ENCODE measurements around the gene MCM3.

MCM3 gene

GRCh38 chr6:52233975-52234823 is 50.3 kb downstream of the MCM3 start:
- no peak for DNase-seq (ENCODE audit: low spot score)
- no peaks in the 10 kb centered on the region for H3K9me3 ChIP-seq (ENCODE audit: severe bottlenecking)
- no peak overlapping the region for H3K4me3 ChIP-seq (ENCODE audit: severe bottlenecking)
- ATAC-seq (ENCODE audit: low read depth): peak; percentile 99
- H3K36me3 ChIP-seq (ENCODE audit: low read depth): no peaks in the 10 kb centered on the region
- peaks cover 3% of the 10 kb centered on the region for H3K27me3 ChIP-seq (ENCODE audit: insufficient read depth, poor library complexity, severe bottlenecking)
- no peaks in the 10 kb centered on the region for H3K4me1 ChIP-seq (ENCODE audit: insufficient read depth, poor library complexity, severe bottlenecking)
- H3K27ac ChIP-seq (ENCODE audit: poor library complexity, severe bottlenecking): no peak overlapping the region
- TF ChIP-seq, protein P1, sequence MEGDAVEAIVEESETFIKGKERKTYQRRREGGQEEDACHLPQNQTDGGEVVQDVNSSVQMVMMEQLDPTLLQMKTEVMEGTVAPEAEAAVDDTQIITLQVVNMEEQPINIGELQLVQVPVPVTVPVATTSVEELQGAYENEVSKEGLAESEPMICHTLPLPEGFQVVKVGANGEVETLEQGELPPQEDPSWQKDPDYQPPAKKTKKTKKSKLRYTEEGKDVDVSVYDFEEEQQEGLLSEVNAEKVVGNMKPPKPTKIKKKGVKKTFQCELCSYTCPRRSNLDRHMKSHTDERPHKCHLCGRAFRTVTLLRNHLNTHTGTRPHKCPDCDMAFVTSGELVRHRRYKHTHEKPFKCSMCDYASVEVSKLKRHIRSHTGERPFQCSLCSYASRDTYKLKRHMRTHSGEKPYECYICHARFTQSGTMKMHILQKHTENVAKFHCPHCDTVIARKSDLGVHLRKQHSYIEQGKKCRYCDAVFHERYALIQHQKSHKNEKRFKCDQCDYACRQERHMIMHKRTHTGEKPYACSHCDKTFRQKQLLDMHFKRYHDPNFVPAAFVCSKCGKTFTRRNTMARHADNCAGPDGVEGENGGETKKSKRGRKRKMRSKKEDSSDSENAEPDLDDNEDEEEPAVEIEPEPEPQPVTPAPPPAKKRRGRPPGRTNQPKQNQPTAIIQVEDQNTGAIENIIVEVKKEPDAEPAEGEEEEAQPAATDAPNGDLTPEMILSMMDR (IDR thresholded peaks at IDR 0.05; ENCODE audit: poor library complexity, severe bottlenecking): peak; percentile 79

- ATAC-seq (ENCODE audit: low read depth) (no peak), DNase-seq (ENCODE audit: low spot score) (no peak)
- no peak overlapping the region for H3K27ac ChIP-seq (ENCODE audit: poor library complexity, severe bottlenecking)
- H3K4me3 ChIP-seq (ENCODE audit: severe bottlenecking): no peak overlapping the region
- no peaks in the 10 kb centered on the region for H3K4me1 ChIP-seq (ENCODE audit: insufficient read depth, poor library complexity, severe bottlenecking)
- TF ChIP-seq, protein P1 (IDR thresholded peaks at IDR 0.05; ENCODE audit: poor library complexity, severe bottlenecking): no peak
- H3K9me3 ChIP-seq (ENCODE audit: severe bottlenecking): no peaks in the 10 kb centered on the region
- H3K36me3 ChIP-seq (ENCODE audit: low read depth): no peaks in the 10 kb centered on the region
- peaks cover 3% of the 10 kb centered on the region for H3K27me3 ChIP-seq (ENCODE audit: insufficient read depth, poor library complexity, severe bottlenecking)
Measured at GRCh38 chr6:52233005-52233404, 51.5 kb downstream of the MCM3 start.

DNA sequence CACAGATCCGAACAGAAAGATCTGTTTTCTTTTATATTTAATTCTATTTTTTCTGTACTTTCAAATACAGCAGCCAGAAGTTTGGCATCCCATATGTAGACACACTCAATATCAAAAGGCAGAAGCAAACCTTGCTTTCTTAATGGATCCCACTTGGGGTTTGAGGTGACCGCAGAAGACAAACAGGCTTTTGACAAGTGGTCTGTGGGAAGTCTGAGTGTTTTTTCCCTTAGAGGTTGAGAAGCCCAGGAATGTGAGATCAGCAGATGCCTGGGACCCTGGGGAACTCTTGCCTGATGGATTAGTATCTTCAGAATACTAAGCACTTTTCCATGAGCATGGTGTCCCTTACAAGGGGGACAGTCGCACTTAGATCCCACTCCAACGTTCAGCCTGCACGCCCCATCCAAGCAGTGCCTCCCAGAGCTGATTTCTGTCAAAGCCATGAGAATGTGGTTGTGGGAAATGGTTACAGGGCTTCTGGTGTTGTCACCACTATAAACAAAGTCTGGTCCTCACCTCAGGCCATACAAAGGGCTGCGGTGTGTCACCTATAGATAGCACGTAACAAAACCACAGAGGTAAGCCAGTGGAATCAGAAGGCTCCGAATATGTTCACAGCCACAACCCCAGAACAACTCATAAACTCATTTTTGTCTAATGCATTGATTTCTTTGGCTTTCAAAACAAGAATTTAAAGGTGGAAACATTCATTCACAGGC is 53.0 kb downstream of the MCM3 start:
- H3K4me1 ChIP-seq (ENCODE audit: insufficient read depth, poor library complexity, severe bottlenecking): no peaks in the 10 kb centered on the region
- no peak for ATAC-seq (ENCODE audit: low read depth)

GRCh38 chr6:52230685-52231084 is 53.9 kb downstream of the MCM3 start:
- H3K27ac ChIP-seq (ENCODE audit: poor library complexity, severe bottlenecking): no peak overlapping the region
- no peaks in the 10 kb centered on the region for H3K36me3 ChIP-seq (ENCODE audit: low read depth)
- DNase-seq (ENCODE audit: low spot score) (no peak), ATAC-seq (ENCODE audit: low read depth) (no peak)
- H3K4me1 ChIP-seq (ENCODE audit: insufficient read depth, poor library complexity, severe bottlenecking): no peaks in the 10 kb centered on the region
- H3K27me3 ChIP-seq (ENCODE audit: insufficient read depth, poor library complexity, severe bottlenecking): no peaks in the 10 kb centered on the region
- no peaks in the 10 kb centered on the region for H3K9me3 ChIP-seq (ENCODE audit: severe bottlenecking)
- TF ChIP-seq, protein P1 (IDR thresholded peaks at IDR 0.05; ENCODE audit: poor library complexity, severe bottlenecking): no peak
- H3K4me3 ChIP-seq (ENCODE audit: severe bottlenecking): no peak overlapping the region

More for the DNA sequence above, 53.0 kb downstream of the MCM3 start:
- H3K36me3 ChIP-seq (ENCODE audit: low read depth): no peaks in the 10 kb centered on the region
- DNase-seq (ENCODE audit: low spot score): no peak
- TF ChIP-seq, protein P1 (IDR thresholded peaks at IDR 0.05; ENCODE audit: poor library complexity, severe bottlenecking): no peak
- peaks cover 1% of the 10 kb centered on the region for H3K27me3 ChIP-seq (ENCODE audit: insufficient read depth, poor library complexity, severe bottlenecking)
- H3K9me3 ChIP-seq (ENCODE audit: severe bottlenecking): no peaks in the 10 kb centered on the region
- no peak overlapping the region for H3K4me3 ChIP-seq (ENCODE audit: severe bottlenecking)
- H3K27ac ChIP-seq (ENCODE audit: poor library complexity, severe bottlenecking): no peak overlapping the region
